ENCODE measurements around the gene MIPOL1. TPM values are rescaled to one million over a fixed set of nuclear protein-coding genes. Genes with fewer than 3 reads are reported as not detected.

Gene MIPOL1
- total and polyA plus RNA-seq, 2 donors from 2014 or later: 4.4 to 14.8 TPM

- intact Hi-C loops (cut with DNase I): no loop called here
- TF ChIP-seq CTCF (IDR thresholded peaks at IDR 0.05; ENCODE audit: borderline replicate concordance, extremely low read depth, insufficient read depth): no peak
- Histone ChIP-seq H3K27me3 (ENCODE audit: control insufficient read depth, insufficient read depth, low read length) (no peaks in the 10 kb centered on the region), H3K36me3 (ENCODE audit: control insufficient read depth in 2 of 3, insufficient read depth in 3 of 3, low read length in 3 of 3) (no peaks in the 10 kb centered on the region), H3K4me3 (ENCODE audit: low read length in 3 of 3) (no peak overlapping the region), H3K27ac (ENCODE audit: low read depth in 2 of 2, low read length in 2 of 2) (no peak overlapping the region), H3K9me3 (ENCODE audit: control insufficient read depth in 2 of 3, insufficient read depth in 1 of 3, low read length in 3 of 3) (no peaks in the 10 kb centered on the region), H3K4me1 (ENCODE audit: control insufficient read depth in 2 of 3, insufficient read depth in 2 of 3, low read depth in 1 of 3, low read length in 3 of 3) (no peaks in the 10 kb centered on the region), H3K9ac (ENCODE audit: low read length in 3 of 3) (no peak overlapping the region)
- DNase-seq: no peak
- no peak for FAIRE-seq
Measured at GRCh38 chr14:37434867-37435266, 237.1 kb downstream of the MIPOL1 start.

- intact Hi-C loops (cut with DNase I): no loop called here
- DNase-seq: no peak
- H3K27ac ChIP-seq (ENCODE audit: low read depth in 2 of 2, low read length in 2 of 2): no peak overlapping the region
- no peak overlapping the region for H3K9ac ChIP-seq (ENCODE audit: low read length in 3 of 3)
- H3K4me3 ChIP-seq (ENCODE audit: low read length in 3 of 3): no peak overlapping the region
- no peaks in the 10 kb centered on the region for H3K27me3 ChIP-seq (ENCODE audit: control insufficient read depth, insufficient read depth, low read length)
- H3K9me3 ChIP-seq (ENCODE audit: control insufficient read depth in 2 of 3, insufficient read depth in 1 of 3, low read length in 3 of 3): no peaks in the 10 kb centered on the region
- no peaks in the 10 kb centered on the region for H3K4me1 ChIP-seq (ENCODE audit: control insufficient read depth in 2 of 3, insufficient read depth in 2 of 3, low read depth in 1 of 3, low read length in 3 of 3)
- no peak for TF ChIP-seq CTCF (IDR thresholded peaks at IDR 0.05; ENCODE audit: borderline replicate concordance, extremely low read depth, insufficient read depth)
- FAIRE-seq: no peak
- no peaks in the 10 kb centered on the region for H3K36me3 ChIP-seq (ENCODE audit: control insufficient read depth in 2 of 3, insufficient read depth in 3 of 3, low read length in 3 of 3)
Measured at GRCh38 chr14:37436519-37436918, 238.8 kb downstream of the MIPOL1 start.

- DNase-seq (peak in 3 of 5 donors; percentile 9 to 51 (median 40)), FAIRE-seq (no peak)
- H3K9ac ChIP-seq (ENCODE audit: low read length in 3 of 3): no peak overlapping the region
- TF ChIP-seq CTCF (IDR thresholded peaks at IDR 0.05; ENCODE audit: borderline replicate concordance, extremely low read depth, insufficient read depth): no peak
- no peaks in the 10 kb centered on the region for H3K4me1 ChIP-seq (ENCODE audit: control insufficient read depth in 2 of 3, insufficient read depth in 2 of 3, low read depth in 1 of 3, low read length in 3 of 3)
- H3K9me3 ChIP-seq (ENCODE audit: control insufficient read depth in 2 of 3, insufficient read depth in 1 of 3, low read length in 3 of 3): no peaks in the 10 kb centered on the region
- H3K4me3 ChIP-seq (ENCODE audit: low read length in 3 of 3): no peak overlapping the region
- H3K36me3 ChIP-seq (ENCODE audit: control insufficient read depth in 2 of 3, insufficient read depth in 3 of 3, low read length in 3 of 3): no peaks in the 10 kb centered on the region
- H3K27me3 ChIP-seq (ENCODE audit: control insufficient read depth, insufficient read depth, low read length): no peaks in the 10 kb centered on the region
- intact Hi-C loops (cut with DNase I): no loop called here
- no peak overlapping the region for H3K27ac ChIP-seq (ENCODE audit: low read depth in 2 of 2, low read length in 2 of 2)
Measured at GRCh38 chr14:37437490-37437889, 239.8 kb downstream of the MIPOL1 start.

GRCh38 chr14:37438444-37438843 is 240.7 kb downstream of the MIPOL1 start:
- peaks cover 0 to under 1% (median 0%) of the 10 kb centered on the region in 3 donors for H3K9me3 ChIP-seq (ENCODE audit: control insufficient read depth in 2 of 3, insufficient read depth in 1 of 3, low read length in 3 of 3)
- intact Hi-C loops (cut with DNase I): no loop called here
- no peak overlapping the region for H3K9ac ChIP-seq (ENCODE audit: low read length in 3 of 3)
- no peak overlapping the region for H3K4me3 ChIP-seq (ENCODE audit: low read length in 3 of 3)
- no peaks in the 10 kb centered on the region for H3K36me3 ChIP-seq (ENCODE audit: control insufficient read depth in 2 of 3, insufficient read depth in 3 of 3, low read length in 3 of 3)
- no peak for FAIRE-seq
- peak in 2 of 5 donors; percentile 60 to 63 for DNase-seq
- H3K27me3 ChIP-seq (ENCODE audit: control insufficient read depth, insufficient read depth, low read length): no peaks in the 10 kb centered on the region
- no peak overlapping the region for H3K27ac ChIP-seq (ENCODE audit: low read depth in 2 of 2, low read length in 2 of 2)
- TF ChIP-seq CTCF (IDR thresholded peaks at IDR 0.05; ENCODE audit: borderline replicate concordance, extremely low read depth, insufficient read depth): no peak
- no peaks in the 10 kb centered on the region for H3K4me1 ChIP-seq (ENCODE audit: control insufficient read depth in 2 of 3, insufficient read depth in 2 of 3, low read depth in 1 of 3, low read length in 3 of 3)
